PC-3 (cell line): ENCODE results near the gene HLA-F.

Experiments used
- CTCF ChIP-seq: fragments of 300-600 bp; sonication (generic); conservative IDR thresholded peaks from 2 replicates; pipeline ENCODE4 v1.5.1; 2017; ENCODE audit warnings: antibody characterized with exemption, low read depth, mild to moderate bottlenecking, low read length
- EZH2phosphoT487 ChIP-seq: fragments of 300-600 bp; sonication (generic); IDR thresholded peaks from 2 replicates; pipeline ENCODE4 v1.6.1; 2018; ENCODE audit warnings: mild to moderate bottlenecking, antibody characterized with exemption, low read length, borderline replicate concordance

GRCh38 chr6:29746846-29747687 is 23.8 kb downstream of the HLA-F start:
- TF ChIP-seq CTCF, result no peak
- no peak for TF ChIP-seq EZH2phosphoT487
